Thoracic aorta (tissue), 2 donors: Measurements from ENCODE around the gene XYLT2. TPM values are rescaled to one million over a fixed set of nuclear protein-coding genes. Genes with fewer than 3 reads are reported as not detected.
"Not testable (repeated sequence)": the region's sequence is repeated elsewhere in the genome, so short reads cannot be mapped to it uniquely, and the experiment has no call there.

Experiments
- ATAC-seq: fragments of 150-250 bp; one replicate; pipeline ENCODE4 v1.8.0; 2017; ENCODE audit warnings: low read depth; ENCODE audit not compliant: insufficient number of reproducible peaks, low FRiP score
- DNase-seq: peaks from one replicate; pipeline ENCODE4 v3.0.0-alpha.2; 2020; ENCODE audit warnings: low spot score
- H3K27ac ChIP-seq, 2 donors: fragments of 200-600 bp; sonication (generic); 1 replicate in 1 of 2; 2 replicates in 1 of 2; pipeline ENCODE4 v1.5.1; 2016; ENCODE audit warnings: mild to moderate bottlenecking in 2 of 2, moderate library complexity in 2 of 2
- H3K27me3 ChIP-seq: fragments of 200-600 bp; sonication (generic); replicated peaks from 2 replicates; pipeline ENCODE4 v1.6.0; 2016; ENCODE audit warnings: mild to moderate bottlenecking; ENCODE audit not compliant: insufficient read depth
- H3K36me3 ChIP-seq: fragments of 200-600 bp; sonication (generic); one replicate; pipeline ENCODE4 v1.5.1; 2016
- H3K4me1 ChIP-seq, 2 donors: fragments of 200-600 bp; sonication (generic); 1 replicate in 1 of 2; 2 replicates in 1 of 2; pipeline versions ENCODE4 v1.5.1 to v1.6.0; 2016; ENCODE audit warnings: low read depth in 2 of 2, mild to moderate bottlenecking in 1 of 2; ENCODE audit not compliant: control insufficient read depth in 1 of 2
- H3K4me3 ChIP-seq: fragments of 200-600 bp; sonication (generic); 2 replicates; pipeline ENCODE4 v1.5.1; 2016; ENCODE audit warnings: mild to moderate bottlenecking
- H3K9me3 ChIP-seq: fragments of 200-600 bp; sonication (generic); 2 replicates; pipeline ENCODE4 v1.5.1; 2016
- total RNA-seq, 2 donors: library from RNA; depleted of rRNA; stranded (reverse); fragments of >200 nt; gene quantifications; one replicate each; pipeline versions ENCODE4 v1.1.0 to v1.2.3, GENCODE V29; 2016
- TF ChIP-seq, protein P1 (sequence below): fragments of 200-600 bp; sonication (generic); IDR thresholded peaks from one replicate; pipeline ENCODE4 v1.5.1; 2019; ENCODE audit warnings: antibody characterized with exemption

The XYLT2 gene
- total RNA-seq, 2 donors from 2014 or later = 17.6 to 26.4 TPM

- TF ChIP-seq, protein P1, sequence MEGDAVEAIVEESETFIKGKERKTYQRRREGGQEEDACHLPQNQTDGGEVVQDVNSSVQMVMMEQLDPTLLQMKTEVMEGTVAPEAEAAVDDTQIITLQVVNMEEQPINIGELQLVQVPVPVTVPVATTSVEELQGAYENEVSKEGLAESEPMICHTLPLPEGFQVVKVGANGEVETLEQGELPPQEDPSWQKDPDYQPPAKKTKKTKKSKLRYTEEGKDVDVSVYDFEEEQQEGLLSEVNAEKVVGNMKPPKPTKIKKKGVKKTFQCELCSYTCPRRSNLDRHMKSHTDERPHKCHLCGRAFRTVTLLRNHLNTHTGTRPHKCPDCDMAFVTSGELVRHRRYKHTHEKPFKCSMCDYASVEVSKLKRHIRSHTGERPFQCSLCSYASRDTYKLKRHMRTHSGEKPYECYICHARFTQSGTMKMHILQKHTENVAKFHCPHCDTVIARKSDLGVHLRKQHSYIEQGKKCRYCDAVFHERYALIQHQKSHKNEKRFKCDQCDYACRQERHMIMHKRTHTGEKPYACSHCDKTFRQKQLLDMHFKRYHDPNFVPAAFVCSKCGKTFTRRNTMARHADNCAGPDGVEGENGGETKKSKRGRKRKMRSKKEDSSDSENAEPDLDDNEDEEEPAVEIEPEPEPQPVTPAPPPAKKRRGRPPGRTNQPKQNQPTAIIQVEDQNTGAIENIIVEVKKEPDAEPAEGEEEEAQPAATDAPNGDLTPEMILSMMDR = no peak
- no peaks in the 10 kb centered on the region for H3K36me3 ChIP-seq
- no peak for DNase-seq
- no peak overlapping the region for H3K27ac ChIP-seq
- H3K4me1 ChIP-seq = no peaks in the 10 kb centered on the region
- H3K27me3 ChIP-seq = no peaks in the 10 kb centered on the region
- no peaks in the 10 kb centered on the region for H3K9me3 ChIP-seq
- ATAC-seq = no peak
- no peak overlapping the region for H3K4me3 ChIP-seq
Measured at GRCh38 chr17:50328363-50329325, 17.3 kb upstream of the XYLT2 start.

DNA sequence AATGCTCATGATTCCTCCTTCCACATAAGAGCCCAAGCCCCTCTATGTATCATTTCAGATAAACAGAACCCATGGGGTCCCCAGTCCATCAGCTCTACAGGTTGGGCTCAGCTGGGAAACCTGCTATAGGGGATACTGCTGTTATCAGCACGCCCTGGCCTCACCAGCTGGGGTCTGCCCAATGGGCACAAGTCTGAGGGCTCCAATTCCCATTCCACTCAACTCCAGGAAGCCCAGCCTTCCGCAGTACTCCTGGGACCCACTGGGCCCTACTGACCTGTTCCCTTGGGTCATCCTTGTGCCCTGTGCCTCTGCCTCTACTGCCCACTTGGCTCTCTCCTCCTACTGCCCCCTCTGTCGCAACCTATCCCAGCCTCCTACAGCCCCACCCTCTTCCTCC is 16.2 kb upstream of the XYLT2 start:
- DNase-seq = no peak
- H3K27me3 ChIP-seq = no peaks in the 10 kb centered on the region
- no peaks in the 10 kb centered on the region for H3K9me3 ChIP-seq
- ATAC-seq = no peak
- H3K4me1 ChIP-seq = no peaks in the 10 kb centered on the region
- H3K36me3 ChIP-seq = no peaks in the 10 kb centered on the region
- H3K27ac ChIP-seq = no peak overlapping the region
- H3K4me3 ChIP-seq = no peak overlapping the region
- TF ChIP-seq, protein P1 = no peak

- DNase-seq = no peak
- H3K4me3 ChIP-seq = no peak overlapping the region
- TF ChIP-seq, protein P1 = no peak
- no peak for ATAC-seq
- H3K27ac ChIP-seq = no peak overlapping the region
- no peaks in the 10 kb centered on the region for H3K4me1 ChIP-seq
- H3K9me3 ChIP-seq = no peaks in the 10 kb centered on the region
- H3K27me3 ChIP-seq = no peaks in the 10 kb centered on the region
- H3K36me3 ChIP-seq = no peaks in the 10 kb centered on the region
Measured at GRCh38 chr17:50330151-50330775, 15.7 kb upstream of the XYLT2 start.

GRCh38 chr17:50331085-50331791 is 14.7 kb upstream of the XYLT2 start:
- DNase-seq (no peak), ATAC-seq (no peak)
- H3K36me3 ChIP-seq = no peaks in the 10 kb centered on the region
- no peak overlapping the region for H3K4me3 ChIP-seq
- TF ChIP-seq, protein P1 = no peak
- H3K27me3 ChIP-seq = no peaks in the 10 kb centered on the region
- no peaks in the 10 kb centered on the region for H3K9me3 ChIP-seq
- H3K27ac ChIP-seq = no peak overlapping the region
- H3K4me1 ChIP-seq = no peaks in the 10 kb centered on the region

GRCh38 chr17:50332196-50332595 is 13.7 kb upstream of the XYLT2 start:
- no peak for ATAC-seq
- Histone ChIP-seq H3K4me1 (no peaks in the 10 kb centered on the region), H3K27ac (no peak overlapping the region), H3K36me3 (no peaks in the 10 kb centered on the region), H3K9me3 (no peaks in the 10 kb centered on the region), H3K27me3 (no peaks in the 10 kb centered on the region), H3K4me3 (no peak overlapping the region)
- no peak for DNase-seq
- TF ChIP-seq, protein P1 = no peak

DNA sequence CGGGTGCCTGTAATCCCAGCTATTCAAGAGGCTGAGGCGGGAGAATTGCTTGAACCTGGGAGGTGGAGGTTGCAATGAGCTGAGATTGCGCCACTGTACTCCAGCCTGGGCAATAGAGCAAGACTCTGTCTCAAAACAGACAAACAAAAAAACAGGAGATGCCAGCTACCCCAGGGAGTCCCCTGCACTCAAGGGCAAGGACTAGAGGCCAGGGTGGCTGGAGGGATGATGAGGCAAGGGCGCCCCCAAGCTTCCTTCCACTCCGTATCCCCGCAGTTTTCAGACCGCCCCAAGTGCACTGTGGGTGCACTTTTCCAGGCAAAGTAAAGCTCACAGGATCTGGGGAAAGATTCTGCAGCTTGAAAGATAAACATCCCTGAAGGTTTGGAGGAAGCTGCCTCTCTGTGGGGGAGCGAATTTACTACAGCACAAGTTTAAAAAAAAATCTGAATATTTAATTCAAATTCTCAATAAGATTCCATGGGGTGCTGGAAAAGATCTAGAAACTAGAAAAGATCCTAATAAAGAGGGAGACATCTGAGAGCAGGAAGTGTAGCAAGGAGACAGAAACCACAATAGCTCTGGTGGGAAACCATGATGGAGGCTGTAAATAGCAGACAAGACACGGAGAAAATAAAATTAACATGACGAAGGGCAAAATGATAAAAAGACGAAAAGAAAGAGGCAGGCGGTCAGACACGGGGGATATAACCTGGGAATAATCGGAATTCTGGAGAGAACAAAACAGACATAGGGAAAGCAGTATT is 12.5 kb upstream of the XYLT2 start:
- not testable (repeated sequence) for H3K27ac ChIP-seq, H3K36me3 ChIP-seq, H3K4me1 ChIP-seq, H3K4me3 ChIP-seq, DNase-seq, H3K9me3 ChIP-seq, H3K27me3 ChIP-seq, ATAC-seq
